CD4-positive, alpha-beta T cell treated with Interleukin-15 for 1 hour (primary cell): ENCODE results near the gene SAP30BP.

Source experiments
- DNase-seq: peaks from one replicate; pipeline ENCODE4 v3.0.0-alpha.2; 2020

SAP30BP gene

DNA sequence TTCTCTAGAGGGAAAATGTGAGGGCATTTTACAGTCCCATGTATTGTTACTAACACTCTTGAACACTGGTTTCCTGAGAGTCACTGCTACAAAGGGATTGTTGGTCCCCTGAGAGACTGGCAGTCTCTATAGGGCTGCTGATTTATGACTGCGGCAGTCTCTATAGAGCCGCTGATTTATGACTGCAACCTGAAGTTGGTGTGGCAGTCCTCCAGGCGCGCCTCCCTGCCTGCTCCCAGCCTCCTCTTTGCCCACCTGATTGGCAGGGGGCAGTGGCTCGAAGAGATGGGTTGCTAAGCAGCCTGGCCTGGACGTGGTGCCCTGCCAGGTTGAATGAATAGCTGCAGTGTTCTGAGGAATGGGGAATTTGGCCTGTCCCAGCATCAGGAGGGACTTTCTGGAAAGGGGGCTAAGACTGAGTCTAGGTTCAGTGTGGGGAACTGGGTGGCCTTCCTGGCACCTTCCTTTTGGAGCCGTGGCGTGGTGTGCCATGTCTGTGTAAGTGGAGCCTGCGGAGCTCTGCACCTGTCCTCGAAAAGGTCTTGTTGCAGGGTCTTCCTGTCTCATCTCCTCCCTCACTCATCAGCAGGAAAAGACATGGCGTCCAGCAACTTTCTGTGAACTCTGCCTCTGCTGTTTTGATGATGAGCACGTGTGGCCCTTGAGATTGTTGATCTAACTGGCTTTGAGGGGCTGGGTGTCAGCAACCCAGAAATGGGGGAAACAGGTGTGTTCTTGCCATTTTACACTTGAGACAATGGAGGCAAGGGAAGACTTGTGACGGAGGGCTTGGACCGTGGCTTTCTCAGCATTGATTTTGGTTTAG lies 24.9 kb downstream of the SAP30BP start:
- DNase-seq, result no peak

DNA sequence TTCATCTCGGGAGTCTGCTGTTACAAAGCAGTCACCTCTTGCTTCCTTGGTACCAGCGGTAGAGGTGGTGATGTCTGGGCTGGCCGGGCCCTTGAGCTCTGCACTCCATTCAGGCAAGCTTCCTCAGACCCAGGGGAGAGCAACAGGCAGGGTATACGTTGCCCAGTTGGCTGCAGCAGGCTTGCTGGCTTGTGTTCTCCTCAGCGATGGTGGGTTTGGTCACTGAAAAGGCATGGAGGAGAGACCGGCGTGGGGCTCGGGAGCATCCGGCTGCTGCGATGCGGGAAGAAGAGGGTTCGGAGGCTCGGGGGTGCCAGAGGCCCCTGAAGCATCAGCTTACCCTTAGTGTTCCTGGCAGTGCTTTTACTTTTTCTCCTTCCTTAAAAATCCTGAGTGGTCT lies 25.8 kb downstream of the SAP30BP start:
- DNase-seq, result no peak

DNA sequence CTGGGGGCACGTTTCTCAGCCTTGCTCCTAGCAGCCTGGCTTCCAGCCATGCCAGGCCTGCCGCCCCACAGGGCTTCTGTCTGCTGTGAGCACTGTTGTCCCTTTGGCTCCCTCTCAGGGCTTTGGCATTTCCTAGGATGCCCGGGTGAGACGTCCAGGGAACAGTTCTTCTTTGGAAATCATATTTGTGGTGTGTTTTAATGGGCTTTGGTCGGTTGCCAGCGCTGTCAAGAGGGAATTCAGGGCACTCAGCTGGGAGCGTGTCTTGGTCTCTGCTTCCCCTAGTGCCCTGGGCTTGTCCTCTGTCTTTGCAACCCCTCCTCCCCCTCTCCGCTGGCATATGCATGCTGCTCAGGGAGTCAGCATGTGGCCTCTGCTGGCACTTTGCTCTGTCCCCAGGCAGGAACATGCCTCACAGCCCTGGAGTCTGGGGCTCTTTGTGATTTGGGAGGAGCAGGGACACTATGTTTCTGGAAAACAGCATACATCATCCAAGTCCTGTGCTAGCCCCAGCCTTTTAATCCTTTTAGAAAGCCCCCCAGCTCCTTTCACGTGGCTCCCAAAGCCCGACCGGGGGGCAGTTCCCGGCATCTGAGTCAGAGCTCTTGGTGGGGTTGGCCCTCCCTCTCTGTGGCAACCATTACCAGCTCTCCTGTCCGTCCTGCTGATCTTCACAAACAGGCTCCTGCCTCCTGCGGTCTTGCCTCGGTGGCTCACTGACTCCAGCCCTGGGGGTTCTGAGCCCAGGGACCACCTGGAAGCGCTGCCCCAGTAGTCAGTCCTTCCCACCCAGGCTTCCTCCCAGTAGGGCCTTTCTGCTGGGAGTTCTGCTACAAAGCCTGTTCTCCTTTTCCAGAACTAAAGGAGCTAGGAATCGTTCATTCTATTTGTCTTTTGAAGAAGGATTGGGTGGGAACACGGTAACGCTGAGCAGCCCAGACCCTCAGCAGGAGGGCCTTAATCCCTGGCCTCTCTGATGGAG lies 26.7 kb downstream of the SAP30BP start:
- no peak for DNase-seq

DNA sequence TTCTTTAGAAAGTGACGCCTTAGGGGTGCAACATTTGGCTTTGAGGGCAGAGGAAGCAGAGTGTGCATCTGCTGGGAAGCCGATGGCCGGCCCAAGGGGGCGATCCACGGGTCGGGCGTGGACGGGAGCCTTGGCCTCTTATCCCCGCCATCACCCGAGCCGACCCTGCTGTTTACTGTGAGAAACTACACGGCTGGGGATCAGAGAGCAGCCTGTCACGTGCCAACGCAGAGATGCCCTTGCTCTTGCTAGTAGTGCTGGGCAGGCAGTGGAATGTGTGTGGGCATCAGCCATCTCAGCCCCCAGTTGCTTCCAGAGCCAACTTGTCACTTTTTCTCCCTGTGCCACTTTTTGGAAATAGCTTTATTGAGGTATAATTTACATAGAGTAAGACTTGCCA lies 27.4 kb downstream of the SAP30BP start:
- DNase-seq, result no peak

DNA sequence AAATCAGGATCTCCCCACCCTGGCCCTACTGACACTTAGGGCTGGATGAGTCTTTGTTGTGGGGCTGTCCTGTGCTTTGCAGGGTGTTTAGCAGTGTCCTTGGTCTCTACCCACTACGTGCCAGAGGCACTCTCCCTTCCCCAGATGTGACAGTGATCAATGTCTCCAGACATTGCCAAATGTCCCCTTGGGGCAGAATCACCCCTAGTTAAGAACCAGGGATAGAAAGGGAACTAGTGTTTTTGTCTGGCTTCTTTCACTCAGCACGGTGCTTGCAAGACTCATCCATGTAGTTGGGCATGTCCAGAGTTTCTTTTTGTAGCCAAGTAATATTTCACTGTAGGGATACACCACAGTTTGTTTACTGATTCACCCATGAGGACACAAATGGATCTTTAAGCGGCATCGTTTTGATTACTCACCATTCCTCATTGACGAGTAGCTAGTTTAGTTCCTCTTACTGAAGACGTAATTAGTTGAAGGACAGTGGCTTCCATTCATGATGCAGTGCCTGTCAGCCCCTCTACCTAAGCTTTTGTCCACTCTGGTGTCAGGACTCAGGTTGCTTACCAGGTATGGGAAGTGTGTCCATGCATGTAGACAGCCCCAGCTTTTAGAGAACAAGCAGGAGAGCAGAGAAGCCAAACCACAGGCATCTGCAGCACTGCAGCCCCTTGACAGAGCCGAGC lies 28.1 kb downstream of the SAP30BP start:
- DNase-seq, result no peak

GRCh38 chr17:75695830-75696271 lies 28.7 kb downstream of the SAP30BP start:
- DNase-seq, result no peak

DNA sequence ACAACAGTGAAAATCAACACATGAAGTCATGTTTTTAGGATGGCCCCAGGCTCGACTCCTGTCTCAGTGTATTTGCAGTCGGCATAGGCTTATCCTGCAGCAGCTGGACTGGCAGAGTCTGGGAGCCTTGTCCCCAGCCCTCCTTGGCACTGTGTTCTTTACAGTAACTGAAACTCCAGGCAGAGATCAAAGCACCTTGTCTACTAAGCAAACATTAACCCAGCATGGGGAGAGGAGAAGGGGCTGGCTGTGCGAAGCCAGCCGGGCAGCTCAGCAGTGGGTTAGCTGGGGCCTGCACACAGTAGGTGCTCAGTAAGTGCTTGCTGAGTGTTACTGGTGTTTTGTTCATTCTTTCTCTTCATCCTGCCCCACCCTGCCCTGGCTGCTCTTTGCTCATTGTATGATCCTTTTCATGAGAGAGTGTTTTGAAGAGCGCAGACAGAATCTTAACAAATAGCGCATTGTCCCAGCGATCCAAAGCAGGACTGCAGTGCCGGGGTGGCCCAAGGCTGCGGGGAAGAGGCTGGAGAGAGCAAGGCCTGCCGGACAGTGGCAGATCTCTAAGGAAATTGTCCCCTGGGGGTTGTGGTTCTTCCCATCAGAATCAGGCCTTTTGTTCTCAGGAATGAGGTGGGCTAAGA lies 30.6 kb downstream of the SAP30BP start:
- DNase-seq, result no peak

GRCh38 chr17:75698659-75699058 lies 31.5 kb downstream of the SAP30BP start:
- DNase-seq, result no peak

GRCh38 chr17:75701288-75701687 lies 34.1 kb downstream of the SAP30BP start:
- DNase-seq, result no peak

GRCh38 chr17:75703191-75703590 lies 36.1 kb downstream of the SAP30BP start:
- no peak for DNase-seq

GRCh38 chr17:75703591-75703990 lies 36.5 kb downstream of the SAP30BP start:
- DNase-seq, result no peak

- no peak for DNase-seq
Measured at GRCh38 chr17:75704963-75705875, 38.1 kb downstream of the SAP30BP start.

DNA sequence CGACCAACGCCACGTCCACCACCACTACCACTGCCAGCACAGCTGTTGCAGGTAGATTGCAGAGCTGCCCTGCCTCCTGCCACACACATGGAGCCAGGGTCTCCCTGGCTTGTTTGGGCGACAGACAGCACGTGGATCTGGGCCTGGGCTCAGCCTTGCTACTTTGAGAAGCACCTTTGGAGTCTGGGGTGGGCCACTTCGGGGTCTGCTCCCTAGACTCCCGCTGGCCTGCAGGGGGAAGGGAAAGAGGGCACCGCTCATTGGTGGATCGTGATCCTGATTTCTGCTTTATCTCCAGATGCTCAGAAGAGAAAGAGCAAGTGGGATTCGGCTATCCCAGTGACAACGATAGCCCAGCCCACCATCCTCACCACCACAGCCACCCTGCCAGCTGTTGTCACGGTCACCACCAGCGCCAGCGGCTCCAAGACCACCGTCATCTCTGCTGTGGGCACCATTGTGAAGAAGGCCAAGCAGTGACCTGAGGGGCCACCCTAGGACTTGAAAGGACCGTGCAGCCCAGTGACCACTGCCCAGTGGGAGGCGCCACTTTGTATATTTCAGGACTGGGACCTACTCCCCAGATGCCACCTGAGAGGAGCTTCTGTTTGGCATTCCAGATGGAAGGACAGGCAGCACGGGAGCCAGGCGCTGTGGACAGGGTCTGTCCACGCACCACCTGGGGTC lies 39.0 kb downstream of the SAP30BP start:
- DNase-seq, result no peak

DNA sequence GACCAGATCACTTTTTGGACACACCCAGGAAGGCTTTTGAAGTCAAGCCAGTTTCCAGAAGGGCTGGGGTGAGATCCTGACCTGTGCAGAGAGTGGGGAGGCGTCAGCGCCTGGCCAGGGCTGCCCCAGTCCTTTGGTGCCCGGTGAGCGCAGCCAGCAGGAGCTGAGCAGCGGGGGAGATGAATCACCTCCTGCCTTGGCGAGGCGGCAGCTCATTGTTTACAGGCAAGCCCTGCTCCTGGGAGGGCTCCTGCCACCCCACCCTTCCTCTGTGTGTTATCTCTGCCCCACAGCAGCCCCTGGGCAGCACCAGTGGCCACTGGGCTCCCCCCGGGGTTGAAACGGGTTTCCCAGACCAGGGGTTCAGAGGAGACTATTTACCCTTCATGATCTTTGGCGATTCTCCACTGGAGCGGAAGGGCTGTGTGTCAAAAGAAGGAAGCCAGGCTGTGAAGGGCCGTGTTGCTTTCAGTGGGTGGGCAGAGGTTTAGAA lies 40.0 kb downstream of the SAP30BP start:
- DNase-seq, result no peak

GRCh38 chr17:75712446-75712845 lies 45.3 kb downstream of the SAP30BP start:
- DNase-seq, result no peak

DNA sequence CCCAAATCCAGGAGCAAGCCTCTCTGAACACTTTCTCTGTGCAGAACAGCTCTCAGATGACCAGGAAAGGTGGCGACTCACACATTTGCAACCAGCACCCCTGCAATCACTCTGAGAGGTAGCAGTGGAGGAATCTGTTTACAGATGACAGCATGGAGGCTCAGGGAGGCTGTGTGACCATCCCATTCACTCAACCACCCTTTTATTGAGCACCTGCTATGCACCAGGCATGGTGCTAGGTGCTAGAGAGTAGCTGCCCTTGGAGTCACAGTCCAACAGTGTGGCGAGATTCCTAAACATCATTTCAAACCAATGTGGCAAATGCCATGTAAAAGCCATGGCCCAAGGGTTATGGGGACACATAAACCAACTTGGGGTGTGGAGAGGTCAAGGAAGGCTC lies 52.6 kb downstream of the SAP30BP start:
- DNase-seq, result no peak

- peak; percentile 64 for DNase-seq
Measured at GRCh38 chr17:75720656-75721462, 53.7 kb downstream of the SAP30BP start, which contains the start of gene ITGB4. Gene ITGB4 (plus strand): TSS chr17:75721459. CDS start chr17:75724704, 3,245 bp downstream.

DNA sequence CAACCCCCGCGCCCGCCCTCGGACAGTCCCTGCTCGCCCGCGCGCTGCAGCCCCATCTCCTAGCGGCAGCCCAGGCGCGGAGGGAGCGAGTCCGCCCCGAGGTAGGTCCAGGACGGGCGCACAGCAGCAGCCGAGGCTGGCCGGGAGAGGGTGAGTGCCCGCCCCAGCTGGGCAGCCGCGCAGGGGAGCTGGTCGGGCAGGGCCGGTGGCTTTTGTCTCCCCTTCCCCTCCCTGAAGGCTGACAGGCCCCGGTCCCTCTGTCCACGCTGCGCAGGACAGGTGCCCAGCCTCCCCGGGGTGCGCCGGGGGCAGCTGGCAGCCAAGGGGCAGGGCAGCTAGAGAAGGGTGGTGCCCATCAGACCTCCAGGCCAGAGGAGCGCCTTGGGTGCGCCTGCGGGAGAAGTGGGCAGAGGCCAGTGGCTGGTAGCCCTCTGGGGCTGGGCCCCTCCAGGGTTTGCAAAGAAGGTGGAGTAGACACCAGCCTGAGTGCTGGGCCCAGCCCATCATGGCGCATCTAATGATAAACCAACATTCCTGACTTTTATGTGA lies 54.4 kb downstream of the SAP30BP start:
- no peak for DNase-seq

- no peak for DNase-seq
Measured at GRCh38 chr17:75722076-75722475, 54.9 kb downstream of the SAP30BP start.
